SH-SY5Y (cell line): ENCODE results near the gene XAB2.

ENCODE experiments used
- GATA2 ChIP-seq: IDR thresholded peaks from 2 replicates; pipeline ENCODE4 v1.6.1; 2011; ENCODE audit warnings: mild to moderate bottlenecking, low read depth, low read length
- GATA3 ChIP-seq: IDR thresholded peaks from 2 replicates; pipeline ENCODE4 v1.6.1; 2011; ENCODE audit warnings: low read depth, mild to moderate bottlenecking, low read length, moderate library complexity

GRCh38 chr19:7602935-7603497 lies 26.3 kb downstream of the XAB2 start:
- TF ChIP-seq GATA2 (no peak), GATA3 (no peak)
